H1 (cell line): ENCODE measurements around the gene DCAF4. TPM values are rescaled to one million over a fixed set of nuclear protein-coding genes. Genes with fewer than 3 reads are reported as not detected.

Experiments used
- CTCF ChIA-PET: fragments of 300-600 bp; sonication (Branson Sonifier 250); formaldehyde crosslinking; loops from one replicate; lab custom pipeline; 2021; ENCODE audit not compliant: partially characterized antibody; lab: Charles Lee
- POLR2A ChIA-PET: fragments of 300-600 bp; sonication (Branson Sonifier 250); formaldehyde crosslinking; loops from one replicate; lab custom pipeline; 2021; ENCODE audit warnings: inconsistent platforms; ENCODE audit not compliant: partially characterized antibody; lab: Charles Lee
- DNase-seq, 2 experiments: peaks; one replicate each; pipeline versions ENCODE4 v3.0.0 to v3.0.0-alpha.2; 2010 to 2022; ENCODE audit warnings: low spot score in 2 of 2, low read depth in 1 of 2, mixed read lengths in 1 of 2
- FAIRE-seq: peaks from 2 replicates; lab custom pipeline; 2011; peaks lifted over from hg19 to GRCh38; lab: Jason Lieb, UNC
- H2AFZ ChIP-seq: 2 replicates; pipeline ENCODE4 v1.8.1; 2012; ENCODE audit warnings: low read length, inconsistent platforms
- H2AK5ac ChIP-seq: 2 replicates; pipeline ENCODE4 v1.6.1; 2013; ENCODE audit warnings: low read depth, low read length
- H2BK120ac ChIP-seq: replicated peaks from 2 replicates; pipeline ENCODE3; 2013; ENCODE audit warnings: low read depth, low read length, inconsistent platforms
- H2BK12ac ChIP-seq: 2 replicates; pipeline ENCODE4 v1.6.1; 2013; ENCODE audit warnings: low read depth, low read length
- H2BK15ac ChIP-seq: 2 replicates; pipeline ENCODE4 v1.6.1; 2013; ENCODE audit warnings: low read length
- H2BK20ac ChIP-seq: 2 replicates; pipeline ENCODE4 v1.6.1; 2013; ENCODE audit warnings: low read length
- H2BK5ac ChIP-seq: 2 replicates; pipeline ENCODE4 v1.6.1; 2013; ENCODE audit warnings: low read depth, low read length
- H3K14ac ChIP-seq: 2 replicates; pipeline ENCODE4 v1.6.1; 2013; ENCODE audit warnings: inconsistent platforms; ENCODE audit not compliant: insufficient read length
- H3K18ac ChIP-seq: 2 replicates; pipeline ENCODE4 v1.6.1; 2013; ENCODE audit warnings: low read length; ENCODE audit errors: extremely low read depth
- H3K23ac ChIP-seq: 2 replicates; pipeline ENCODE4 v1.6.1; 2013; ENCODE audit warnings: inconsistent platforms; ENCODE audit not compliant: insufficient read length
- H3K23me2 ChIP-seq: 2 replicates; pipeline ENCODE4 v1.6.1; 2013; ENCODE audit warnings: low read depth, low read length
- H3K27ac ChIP-seq: 2 replicates; pipeline ENCODE4 v1.6.1; 2011; ENCODE audit warnings: low read depth, low read length, inconsistent platforms
- H3K27me3 ChIP-seq, 4 experiments: replicated peaks in 1 of 4; 1 replicate in 1 of 4; 2 replicates in 3 of 4; pipeline versions ENCODE4 v1.6.1 to v1.8.1; 2011 to 2013; ENCODE audit warnings: low read length in 3 of 4, mild to moderate bottlenecking in 3 of 4, inconsistent platforms in 2 of 4, mixed read lengths in 2 of 4, moderate library complexity in 1 of 4; ENCODE audit not compliant: control insufficient read depth in 3 of 4, insufficient read depth in 3 of 4; ENCODE audit errors: extremely low read depth in 1 of 4
- H3K36me3 ChIP-seq, 4 experiments: 2 replicates each; pipeline versions ENCODE4 v1.6.1 to v1.8.1; 2011 to 2013; ENCODE audit warnings: mild to moderate bottlenecking in 4 of 4, low read length in 3 of 4, moderate library complexity in 2 of 4, control low read depth in 1 of 4, inconsistent platforms in 1 of 4; ENCODE audit not compliant: insufficient read depth in 4 of 4, control insufficient read depth in 2 of 4
- H3K4ac ChIP-seq: replicated peaks from 2 replicates; pipeline ENCODE3; 2013; ENCODE audit warnings: low read length, low read depth, mixed read lengths, inconsistent platforms; ENCODE audit not compliant: insufficient read length
- H3K4me1 ChIP-seq, 4 experiments: replicated peaks in 1 of 4; 1 replicate in 1 of 4; 2 replicates in 3 of 4; pipeline versions ENCODE4 v1.6.1 to v1.8.1; 2011 to 2013; ENCODE audit warnings: low read length in 3 of 4, inconsistent platforms in 2 of 4, mixed read lengths in 1 of 4; ENCODE audit not compliant: insufficient read depth in 4 of 4, control insufficient read depth in 3 of 4
- H3K4me2 ChIP-seq, 2 experiments: 2 replicates each; pipeline versions ENCODE4 v1.6.1 to v1.8.1; 2011 to 2013; ENCODE audit warnings: low read depth in 2 of 2, low read length in 2 of 2, control low read depth in 1 of 2, inconsistent platforms in 1 of 2, mild to moderate bottlenecking in 1 of 2; ENCODE audit not compliant: insufficient read depth in 1 of 2
- H3K4me3 ChIP-seq, 4 experiments: fragments of 200-600, 300-600 bp in 1 of 4; sonication (generic), shearing (Covaris generic), sonication (Bioruptor Twin) in 1 of 4; 2 replicates each; pipeline versions ENCODE4 v1.5.1 to v1.8.1; 2011 to 2016; ENCODE audit warnings: low read length in 4 of 4, low read depth in 3 of 4, control low read depth in 2 of 4, inconsistent platforms in 2 of 4, mild to moderate bottlenecking in 2 of 4, mixed read lengths in 1 of 4, moderate library complexity in 1 of 4; ENCODE audit not compliant: insufficient read depth in 2 of 4; ENCODE audit errors: extremely low read depth in 1 of 4
- H3K56ac ChIP-seq: replicated peaks from 2 replicates; pipeline ENCODE3; 2013; ENCODE audit warnings: low read depth, mild to moderate bottlenecking, mixed read lengths, low read length, inconsistent platforms; ENCODE audit not compliant: insufficient read length
- H3K79me1 ChIP-seq: 2 replicates; pipeline ENCODE4 v1.6.1; 2013; ENCODE audit warnings: low read depth, low read length, control low read depth
- H3K79me2 ChIP-seq, 2 experiments: 2 replicates each; pipeline versions ENCODE4 v1.6.1 to v1.8.1; 2012 to 2013; ENCODE audit warnings: low read length in 2 of 2, mild to moderate bottlenecking in 2 of 2, inconsistent platforms in 1 of 2; ENCODE audit not compliant: insufficient read depth in 2 of 2, control insufficient read depth in 1 of 2
- H3K9ac ChIP-seq, 4 experiments: replicated peaks in 1 of 4; 1 replicate in 1 of 4; 2 replicates in 3 of 4; pipeline versions ENCODE4 v1.6.1 to v1.8.1; 2011 to 2013; ENCODE audit warnings: low read depth in 3 of 4, low read length in 3 of 4, control low read depth in 2 of 4, mild to moderate bottlenecking in 2 of 4, moderate library complexity in 2 of 4, inconsistent platforms in 1 of 4; ENCODE audit errors: extremely low read depth in 1 of 4
- H3K9me3 ChIP-seq, 2 experiments: 2 replicates each; pipeline versions ENCODE4 v1.6.1 to v1.8.1; 2012 to 2013; ENCODE audit warnings: mild to moderate bottlenecking in 2 of 2, moderate library complexity in 2 of 2, control low read depth in 1 of 2, inconsistent platforms in 1 of 2, low read depth in 1 of 2, low read length in 1 of 2, mixed read lengths in 1 of 2; ENCODE audit not compliant: insufficient read depth in 2 of 2
- H4K20me1 ChIP-seq, 2 experiments: replicated peaks in 1 of 2; 2 replicates each; pipeline versions ENCODE3 to v1.8.1; 2011 to 2013; ENCODE audit warnings: inconsistent platforms in 2 of 2, low read length in 2 of 2, mild to moderate bottlenecking in 1 of 2; ENCODE audit not compliant: insufficient read depth in 2 of 2, control insufficient read depth in 1 of 2
- H4K5ac ChIP-seq: 2 replicates; pipeline ENCODE4 v1.6.1; 2013; ENCODE audit warnings: low read length, low read depth, mixed read lengths, inconsistent platforms; ENCODE audit not compliant: insufficient read length
- H4K8ac ChIP-seq: 2 replicates; pipeline ENCODE4 v1.8.0; 2013; ENCODE audit warnings: mild to moderate bottlenecking, moderate library complexity, low read length, inconsistent platforms; ENCODE audit not compliant: insufficient read depth; ENCODE audit errors: extremely low read depth
- H4K91ac ChIP-seq: replicated peaks from 2 replicates; pipeline ENCODE3; 2013; ENCODE audit warnings: low read length, mixed read lengths, inconsistent platforms; ENCODE audit not compliant: insufficient read length
- CBX5 ChIP-seq: fragments of 300-800, 300-1000 bp; sonication (generic); IDR thresholded peaks from 2 replicates; pipeline ENCODE4 v1.7.1; 2016; ENCODE audit warnings: antibody characterized with exemption, low read length, low read depth
- EP300 ChIP-seq, 2 experiments: IDR thresholded peaks; 1 replicate in 1 of 2; 2 replicates in 1 of 2; pipeline ENCODE4 v1.6.1; 2011 to 2012; ENCODE audit warnings: low read depth in 2 of 2, low read length in 2 of 2, mild to moderate bottlenecking in 2 of 2, borderline replicate concordance in 1 of 2, inconsistent platforms in 1 of 2, moderate library complexity in 1 of 2
- FOSL1 ChIP-seq: IDR thresholded peaks from 2 replicates; pipeline ENCODE4 v1.6.1; 2011; ENCODE audit warnings: mild to moderate bottlenecking, low read depth, low read length, moderate library complexity; ENCODE audit not compliant: insufficient read depth
- GTF2F1 ChIP-seq: IDR thresholded peaks from 2 replicates; pipeline ENCODE4 v1.6.1; 2012; ENCODE audit warnings: low read depth, low read length, improper control_type of control experiment, borderline replicate concordance
- JUN ChIP-seq: IDR thresholded peaks from 2 replicates; pipeline ENCODE4 v1.6.1; 2011; ENCODE audit warnings: low read depth, mild to moderate bottlenecking, improper control_type of control experiment, low read length
- SAP30 ChIP-seq: fragments of 300-600 bp; sonication (generic); IDR thresholded peaks from 2 replicates; pipeline ENCODE4 v1.7.1; 2012; ENCODE audit warnings: low read length, moderate library complexity, mild to moderate bottlenecking, inconsistent platforms; ENCODE audit not compliant: insufficient read depth, insufficient replicate concordance
- SP2 ChIP-seq: IDR thresholded peaks from 2 replicates; pipeline ENCODE4 v1.6.1; 2012; ENCODE audit warnings: mild to moderate bottlenecking, low read length, inconsistent platforms
- SRF ChIP-seq: IDR thresholded peaks from 2 replicates; pipeline ENCODE4 v1.6.1; 2011; ENCODE audit warnings: mild to moderate bottlenecking, low read depth, low read length, moderate library complexity
- WGBS, 2 experiments: shearing (Covaris generic) in 1 of 2; methylation state at CpG; one replicate each; pipeline versions ENCODE4 v1.1.6 to v1.1.7; 2013 to 2015; ENCODE audit warnings: low lambda C conversion rate in 2 of 2, mixed read lengths in 2 of 2, inconsistent platforms in 1 of 2, low coverage in 1 of 2, missing lambda C conversion rate in 1 of 2; ENCODE audit not compliant: insufficient replicate concordance in 2 of 2, insufficient coverage in 1 of 2, insufficient read length in 1 of 2; ENCODE audit errors: extremely low coverage in 1 of 2, missing lambda C conversion rate in 1 of 2; 5-methylcytosine and 5-hydroxymethylcytosine counted together
- polyA plus RNA-seq, 7 experiments: library from polyadenylated mRNA; depleted of rRNA in 3 of 7; stranded (reverse) in 5 of 7; unstranded in 2 of 7; fragments of >200 nt in 5 of 7; fragments of 200-250 nt in 2 of 7; gene quantifications; 1 replicate in 5 of 7; 2 replicates in 1 of 7; 4 replicates in 1 of 7; pipeline versions ENCODE4 v1.2.1 to v1.2.3, GENCODE V29; 2011 to 2013; ENCODE audit warnings: missing spikeins in 2 of 7, mixed read lengths in 2 of 7
- total RNA-seq: library from RNA; stranded (reverse); fragmentation: NEBNext Ultra II Directional; extraction: Animal tissue kit (Norgen Biotek cat#: 25700); gene quantifications from 2 replicates; pipeline ENCODE4 v1.2.1, GENCODE V29; 2021
- TF ChIP-seq, protein P1 (sequence below): IDR thresholded peaks from 2 replicates; pipeline ENCODE4 v1.6.1; 2011; ENCODE audit warnings: low read depth, mild to moderate bottlenecking, low read length; ENCODE audit not compliant: insufficient read depth
- TF ChIP-seq, protein P2 (sequence below): IDR thresholded peaks from 2 replicates; pipeline ENCODE4 v1.6.1; 2012; ENCODE audit warnings: inconsistent platforms

Gene DCAF4
- total and polyA plus RNA-seq, 2 of the 8 experiments (the other 6 are each of a cell fraction or from before 2014, with no cell fraction given) = 17.0 to 21.1 TPM

DNA sequence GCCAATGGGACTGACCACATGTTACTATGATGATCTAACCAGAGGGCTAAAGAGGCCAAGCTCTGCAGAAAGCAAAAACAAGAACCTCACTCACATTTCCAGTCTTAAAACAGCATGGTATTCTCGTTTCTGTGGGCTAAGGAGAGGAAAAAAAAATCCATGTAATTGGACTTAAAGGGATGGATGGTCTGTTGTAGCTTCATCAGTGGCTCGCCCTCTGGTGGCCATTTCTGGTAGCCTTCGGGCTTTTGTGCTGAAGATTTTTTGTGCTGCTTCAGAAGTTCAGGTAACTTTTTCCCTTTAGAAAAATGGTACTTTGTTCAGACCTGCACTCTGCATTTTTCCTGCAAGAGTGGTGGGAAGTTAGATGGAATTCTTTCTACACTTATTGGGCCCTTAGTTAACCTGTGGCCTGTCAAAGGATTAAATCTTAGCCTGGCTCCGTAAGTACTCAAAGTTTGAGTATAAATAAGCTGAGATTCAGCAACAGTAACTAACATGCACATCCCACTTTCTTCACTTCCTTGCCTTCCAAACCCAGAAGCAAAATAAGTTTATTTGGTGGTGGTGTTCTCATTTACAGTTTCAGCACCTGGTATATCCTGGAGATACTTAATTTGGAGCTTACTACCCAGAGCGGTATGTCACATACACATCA is 22.3 kb downstream of the DCAF4 start:
- H2AFZ ChIP-seq = no peak overlapping the region
- no peak overlapping the region for H3K9ac ChIP-seq
- no peak overlapping the region for H4K5ac ChIP-seq
- no peaks in the 10 kb centered on the region for H3K9me3 ChIP-seq
- H3K4me1 ChIP-seq = no peaks in the 10 kb centered on the region
- H3K23ac ChIP-seq = no peak overlapping the region
- H2BK5ac ChIP-seq = no peak overlapping the region
- no peaks in the 10 kb centered on the region for H3K27me3 ChIP-seq
- no peak overlapping the region for H3K4me3 ChIP-seq
- H2AK5ac ChIP-seq = no peak overlapping the region
- H3K4ac ChIP-seq = no peak overlapping the region
- H2BK15ac ChIP-seq = no peak overlapping the region
- no peak overlapping the region for H4K91ac ChIP-seq
- no peak overlapping the region for H2BK12ac ChIP-seq
- peaks cover 0 to 3% of the 10 kb centered on the region in 2 experiments for H4K20me1 ChIP-seq
- ChIA-PET POLR2A (interaction anchor here (0.7 to 1.4 kb wide), 5 partner anchors 9 to 431 kb away, joined by 3 to 6 read pairs (median 3); no protein-coding TSS in a partner anchor), CTCF (interaction anchor here (0.6 to 6.7 kb wide), 43 partner anchors 9 to 990 kb away, joined by 3 to 107 read pairs (median 4); no protein-coding TSS in a partner anchor)
- 50% methylated on average over 5 of the region's 5 CpGs; no CpG with 5 or more reads in 1 of the 2 experiments for WGBS, 2 experiments
- H3K27ac ChIP-seq = no peak overlapping the region
- no peaks in the 10 kb centered on the region for H3K23me2 ChIP-seq
- no peak overlapping the region for H3K56ac ChIP-seq
- peaks cover 0 to 3% (median 0%) of the 10 kb centered on the region in 4 experiments; a peak in 1 of 8 replicates for H3K36me3 ChIP-seq
- no peak overlapping the region for H4K8ac ChIP-seq
- no peak overlapping the region for H3K18ac ChIP-seq
- DNase-seq (peak in 1 of 2 experiments; percentile 87), FAIRE-seq (peak; percentile 79)
- no peak overlapping the region for H3K14ac ChIP-seq
- no peak overlapping the region for H3K4me2 ChIP-seq
- no peaks in the 10 kb centered on the region for H3K79me2 ChIP-seq
- H2BK120ac ChIP-seq = no peak overlapping the region
- H2BK20ac ChIP-seq = no peak overlapping the region
- H3K79me1 ChIP-seq = no peaks in the 10 kb centered on the region
- TF ChIP-seq, protein P1, sequence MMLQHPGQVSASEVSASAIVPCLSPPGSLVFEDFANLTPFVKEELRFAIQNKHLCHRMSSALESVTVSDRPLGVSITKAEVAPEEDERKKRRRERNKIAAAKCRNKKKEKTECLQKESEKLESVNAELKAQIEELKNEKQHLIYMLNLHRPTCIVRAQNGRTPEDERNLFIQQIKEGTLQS = no peak
- TF ChIP-seq SP2 (no peak), SRF (no peak), EP300 (IDR thresholded peaks at IDR 0.05; ENCODE audit: borderline replicate concordance in 1 of 2, low read depth in 2 of 2, low read length in 2 of 2) (no peak), CBX5 (no peak), SAP30 (no peak), GTF2F1 (no peak), JUN (no peak), FOSL1 (no peak)
- TF ChIP-seq, protein P2, sequence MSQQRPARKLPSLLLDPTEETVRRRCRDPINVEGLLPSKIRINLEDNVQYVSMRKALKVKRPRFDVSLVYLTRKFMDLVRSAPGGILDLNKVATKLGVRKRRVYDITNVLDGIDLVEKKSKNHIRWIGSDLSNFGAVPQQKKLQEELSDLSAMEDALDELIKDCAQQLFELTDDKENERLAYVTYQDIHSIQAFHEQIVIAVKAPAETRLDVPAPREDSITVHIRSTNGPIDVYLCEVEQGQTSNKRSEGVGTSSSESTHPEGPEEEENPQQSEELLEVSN = no peak
